ENCODE measurements around the gene ZNRD2. TPM values are rescaled to one million over a fixed set of nuclear protein-coding genes. Genes with fewer than 3 reads are reported as not detected.

Gene ZNRD2
- total and polyA plus RNA-seq, 10 of the 15 experiments (the other 5 are each of a cell fraction or from before 2014, with no cell fraction given) = 7.9 to 111 (median 55.4) TPM

DNA sequence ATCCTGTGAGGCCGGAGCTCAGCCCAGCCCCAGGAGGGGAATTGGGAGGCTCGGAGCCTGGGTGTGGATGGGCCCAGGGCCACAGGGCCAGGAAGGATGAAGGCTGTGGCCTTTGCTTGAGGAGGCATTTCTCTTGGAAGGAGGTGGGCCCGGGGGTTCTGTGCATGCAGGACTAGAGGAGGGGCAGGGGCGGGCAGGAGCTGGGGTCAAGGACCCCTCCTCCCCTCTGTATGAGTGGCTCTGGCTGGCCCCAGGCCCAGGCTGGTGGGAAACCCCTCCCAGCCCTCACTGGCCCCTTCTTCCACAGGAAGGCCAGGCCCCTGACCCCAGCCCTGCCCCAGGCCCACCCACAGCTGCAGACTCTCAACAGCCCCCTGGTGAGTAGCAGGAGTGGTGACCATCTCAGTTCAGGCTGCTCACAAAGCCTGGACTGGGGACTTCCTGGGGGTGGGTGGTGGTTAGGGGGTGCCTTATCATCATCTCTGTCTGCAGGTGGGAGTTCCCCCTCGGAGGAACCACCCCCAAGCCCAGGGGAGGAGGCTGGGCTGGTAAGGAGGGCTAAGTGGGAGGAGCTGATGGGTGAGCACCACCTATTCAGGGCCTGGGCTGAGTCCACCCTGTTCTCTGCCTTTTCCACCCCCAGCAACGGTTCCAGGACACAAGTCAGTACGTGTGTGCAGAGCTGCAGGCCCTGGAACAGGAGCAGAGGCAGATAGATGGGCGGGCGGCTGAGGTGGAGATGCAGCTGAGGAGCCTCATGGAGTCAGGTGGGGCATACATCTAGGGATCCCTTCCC is 19.4 kb downstream of the ZNRD2 start (continued):
- TF ChIP-seq, protein P1, sequence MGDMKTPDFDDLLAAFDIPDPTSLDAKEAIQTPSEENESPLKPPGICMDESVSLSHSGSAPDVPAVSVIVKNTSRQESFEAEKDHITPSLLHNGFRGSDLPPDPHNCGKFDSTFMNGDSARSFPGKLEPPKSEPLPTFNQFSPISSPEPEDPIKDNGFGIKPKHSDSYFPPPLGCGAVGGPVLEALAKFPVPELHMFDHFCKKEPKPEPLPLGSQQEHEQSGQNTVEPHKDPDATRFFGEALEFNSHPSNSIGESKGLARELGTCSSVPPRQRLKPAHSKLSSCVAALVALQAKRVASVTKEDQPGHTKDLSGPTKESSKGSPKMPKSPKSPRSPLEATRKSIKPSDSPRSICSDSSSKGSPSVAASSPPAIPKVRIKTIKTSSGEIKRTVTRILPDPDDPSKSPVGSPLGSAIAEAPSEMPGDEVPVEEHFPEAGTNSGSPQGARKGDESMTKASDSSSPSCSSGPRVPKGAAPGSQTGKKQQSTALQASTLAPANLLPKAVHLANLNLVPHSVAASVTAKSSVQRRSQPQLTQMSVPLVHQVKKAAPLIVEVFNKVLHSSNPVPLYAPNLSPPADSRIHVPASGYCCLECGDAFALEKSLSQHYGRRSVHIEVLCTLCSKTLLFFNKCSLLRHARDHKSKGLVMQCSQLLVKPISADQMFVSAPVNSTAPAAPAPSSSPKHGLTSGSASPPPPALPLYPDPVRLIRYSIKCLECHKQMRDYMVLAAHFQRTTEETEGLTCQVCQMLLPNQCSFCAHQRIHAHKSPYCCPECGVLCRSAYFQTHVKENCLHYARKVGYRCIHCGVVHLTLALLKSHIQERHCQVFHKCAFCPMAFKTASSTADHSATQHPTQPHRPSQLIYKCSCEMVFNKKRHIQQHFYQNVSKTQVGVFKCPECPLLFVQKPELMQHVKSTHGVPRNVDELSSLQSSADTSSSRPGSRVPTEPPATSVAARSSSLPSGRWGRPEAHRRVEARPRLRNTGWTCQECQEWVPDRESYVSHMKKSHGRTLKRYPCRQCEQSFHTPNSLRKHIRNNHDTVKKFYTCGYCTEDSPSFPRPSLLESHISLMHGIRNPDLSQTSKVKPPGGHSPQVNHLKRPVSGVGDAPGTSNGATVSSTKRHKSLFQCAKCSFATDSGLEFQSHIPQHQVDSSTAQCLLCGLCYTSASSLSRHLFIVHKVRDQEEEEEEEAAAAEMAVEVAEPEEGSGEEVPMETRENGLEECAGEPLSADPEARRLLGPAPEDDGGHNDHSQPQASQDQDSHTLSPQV (IDR thresholded peaks at IDR 0.05) = no peak
- TF ChIP-seq RELA (IDR thresholded peaks at IDR 0.05; ENCODE audit: borderline replicate concordance, partially characterized antibody) = no peak
- 0 out of 2 replicates have a peak, but pooled peaks have one; percentile 5 for TF ChIP-seq SMC3 (IDR thresholded peaks at IDR 0.05; ENCODE audit: borderline replicate concordance, low read length)
- peak; percentile 61; the same call in 1 of the 2 replicates for TF ChIP-seq CREM (IDR thresholded peaks at IDR 0.05; ENCODE audit: low read depth)
- TF ChIP-seq ZZZ3 (IDR thresholded peaks at IDR 0.05; ENCODE audit: control insufficient read depth, insufficient read length, low read depth) = no peak
- TF ChIP-seq SP1 (IDR thresholded peaks at IDR 0.05; ENCODE audit: low read depth, low read length) = peak; percentile 64
- TF ChIP-seq MTA2 (IDR thresholded peaks at IDR 0.05; ENCODE audit: low read depth) = peak; percentile 27; the same call in 1 of the 2 replicates
- TF ChIP-seq IRF3 (IDR thresholded peaks at IDR 0.05) = no peak
- no peak for TF ChIP-seq FOXM1 (IDR thresholded peaks at IDR 0.05; ENCODE audit: low read depth, low read length)
- TF ChIP-seq ZNF217 (IDR thresholded peaks at IDR 0.05) = no peak
- TF ChIP-seq MEF2B (IDR thresholded peaks at IDR 0.05; ENCODE audit: partially characterized antibody, poor library complexity, severe bottlenecking) = no peak
- no peak for TF ChIP-seq JUNB (IDR thresholded peaks at IDR 0.05)
- peak in 1 of 2 experiments; percentile 67; a peak in 1 of 3 replicates for TF ChIP-seq EGR1 (IDR thresholded peaks at IDR 0.05; ENCODE audit: borderline replicate concordance in 1 of 2, low read depth in 2 of 2, low read length in 2 of 2)
- TF ChIP-seq EZH2 (IDR thresholded peaks at IDR 0.05; ENCODE audit: borderline replicate concordance, control insufficient read depth, low read depth, low read length) = no peak
- TF ChIP-seq TARDBP (IDR thresholded peaks at IDR 0.05; ENCODE audit: borderline replicate concordance) = no peak
- no peak for TF ChIP-seq ZNF274 (IDR thresholded peaks at IDR 0.05; ENCODE audit: insufficient read depth, insufficient read length)
- no peak for TF ChIP-seq SRF (IDR thresholded peaks at IDR 0.05; ENCODE audit: low read depth in 2 of 2, low read length in 2 of 2)
- TF ChIP-seq ZNF622 (IDR thresholded peaks at IDR 0.05) = no peak
- no peak for TF ChIP-seq NFYB (IDR thresholded peaks at IDR 0.05; ENCODE audit: insufficient read depth, low read depth, low read length)
- TF ChIP-seq SIN3A (IDR thresholded peaks at IDR 0.05; ENCODE audit: low read depth, low read length) = 0 out of 2 replicates have a peak, but pooled peaks have one; percentile 35
- TF ChIP-seq CBX5 (IDR thresholded peaks at IDR 0.05; ENCODE audit: low read depth) = no peak
- no peak for TF ChIP-seq ASH2L (IDR thresholded peaks at IDR 0.05; ENCODE audit: borderline replicate concordance, low read depth)
- TF ChIP-seq NFXL1 (IDR thresholded peaks at IDR 0.05; ENCODE audit: borderline replicate concordance) = no peak
